GM18505 (cell line): ENCODE measurements around the gene MRGPRE.

Experiments used
- ATAC-seq: cut with Tn5 transposase; IDR thresholded peaks from one replicate; pipeline ENCODE4 v1.9.1; 2021; ENCODE audit not compliant: unreplicated experiment
- POLR2A ChIP-seq: IDR thresholded peaks from 4 replicates; pipeline ENCODE4 v1.6.1; 2011; ENCODE audit warnings: borderline replicate concordance; ENCODE audit not compliant: insufficient read depth, insufficient read length; ENCODE audit errors: extremely low read depth

The MRGPRE gene

DNA sequence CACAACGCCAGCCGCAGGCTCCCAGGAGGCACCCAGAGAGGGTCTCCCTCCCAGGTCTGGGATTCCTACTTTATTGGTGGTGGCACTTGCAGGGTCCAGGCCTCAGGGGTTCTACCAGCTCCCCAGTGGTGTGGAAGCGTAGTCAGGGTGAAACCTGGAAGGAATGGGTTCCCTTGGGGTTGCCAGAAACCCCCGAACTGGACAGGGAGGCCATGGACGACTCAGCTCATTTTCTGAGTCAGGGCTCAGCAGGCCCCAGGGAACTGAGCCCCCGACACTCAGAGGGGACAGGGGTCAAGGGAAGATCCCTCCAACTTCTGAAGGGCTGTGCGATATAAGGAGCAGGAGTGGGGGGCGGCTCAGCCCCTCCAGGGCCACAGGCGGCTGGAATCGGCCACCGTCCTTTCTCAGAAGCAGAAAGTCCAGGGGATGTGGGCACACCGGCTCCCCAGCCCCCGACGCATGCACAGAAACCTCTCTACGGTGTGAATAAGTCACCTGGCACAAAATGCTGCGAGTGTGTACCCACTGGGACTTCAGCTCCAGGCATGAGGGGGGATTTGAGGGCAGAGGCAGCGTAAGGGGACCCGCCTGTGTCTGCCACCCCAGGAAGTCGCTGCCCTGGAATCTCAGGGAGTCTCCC is 38.7 kb downstream of the MRGPRE start:
- TF ChIP-seq POLR2A, result no peak
- ATAC-seq, result no peak

DNA sequence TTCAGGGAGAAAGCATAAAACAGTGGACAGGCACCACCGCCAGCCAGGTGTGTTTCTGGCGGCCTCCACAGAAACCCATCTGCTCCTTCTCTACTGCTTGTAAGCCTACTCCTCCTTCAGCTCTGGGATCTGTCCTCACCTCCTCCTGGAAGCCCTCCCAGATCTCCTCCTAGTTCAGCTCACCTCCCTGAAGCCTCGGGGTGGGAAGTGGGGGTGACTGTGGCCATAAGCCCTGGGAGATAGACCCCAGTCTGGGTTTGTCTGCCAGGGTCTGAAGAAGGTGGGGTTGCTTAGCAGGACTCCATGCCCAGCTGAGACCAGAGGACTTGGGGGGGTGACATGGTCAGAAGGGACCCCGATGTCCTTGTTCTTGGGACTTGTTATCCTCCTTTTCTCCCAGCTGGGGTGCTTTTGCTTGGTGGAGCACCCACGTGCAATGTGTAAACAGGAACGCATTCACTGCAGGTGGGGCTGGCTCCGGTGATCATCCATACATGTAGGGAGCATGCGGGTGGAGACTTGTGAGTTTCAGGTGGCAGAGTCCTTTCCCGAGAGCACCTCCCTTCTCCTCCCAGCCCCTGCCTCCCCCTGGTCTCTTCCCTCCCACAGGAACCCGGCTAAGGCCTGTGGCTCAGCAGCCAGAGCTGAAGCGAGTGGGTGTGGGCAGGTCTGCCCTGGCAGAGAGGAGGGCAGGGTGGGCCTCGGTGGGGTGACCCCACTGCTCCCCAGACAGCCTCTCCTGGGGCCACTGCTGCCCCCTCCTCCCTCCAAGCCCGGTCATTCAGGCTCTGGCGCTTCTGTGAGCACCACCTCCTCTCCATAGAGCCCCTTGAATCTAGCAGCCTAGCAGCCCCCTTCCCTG is 39.5 kb downstream of the MRGPRE start:
- no peak for ATAC-seq
- no peak for TF ChIP-seq POLR2A

DNA sequence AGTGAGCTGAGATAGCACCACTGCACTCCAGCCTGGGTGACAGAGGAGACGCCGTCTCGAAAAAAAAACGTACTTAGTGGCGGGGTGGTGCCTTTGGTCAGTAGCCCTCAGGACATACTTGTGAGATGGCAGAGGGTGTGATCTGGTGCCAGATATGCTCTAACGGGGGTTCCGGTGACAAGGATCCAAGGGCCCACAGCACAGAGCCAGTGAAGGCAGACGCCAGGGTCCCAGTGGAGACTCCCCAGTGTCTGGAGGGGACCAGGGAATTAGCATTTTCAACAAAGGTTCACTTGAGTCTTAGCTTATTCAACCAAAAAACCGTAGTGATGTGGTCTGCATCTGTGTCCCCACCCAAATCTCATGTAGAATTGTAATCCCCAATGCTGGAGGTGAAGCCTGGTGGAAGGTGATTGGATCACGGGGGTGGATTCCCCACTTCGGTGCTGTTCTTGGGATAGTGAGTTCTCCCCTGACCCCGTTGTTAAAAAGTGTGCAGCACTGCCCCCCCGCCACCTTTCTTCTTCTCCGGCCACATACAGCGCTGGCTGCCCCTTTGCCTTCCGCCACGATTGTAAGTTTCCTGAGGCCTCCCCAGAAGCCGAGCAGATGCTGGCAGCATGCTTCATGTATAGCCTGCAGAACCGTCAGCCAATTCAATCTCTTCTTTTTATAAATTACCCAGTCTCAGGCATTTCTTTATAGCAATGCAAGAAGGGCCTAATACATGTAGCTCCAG is 40.5 kb downstream of the MRGPRE start:
- ATAC-seq, result no peak
- TF ChIP-seq POLR2A, result no peak

DNA sequence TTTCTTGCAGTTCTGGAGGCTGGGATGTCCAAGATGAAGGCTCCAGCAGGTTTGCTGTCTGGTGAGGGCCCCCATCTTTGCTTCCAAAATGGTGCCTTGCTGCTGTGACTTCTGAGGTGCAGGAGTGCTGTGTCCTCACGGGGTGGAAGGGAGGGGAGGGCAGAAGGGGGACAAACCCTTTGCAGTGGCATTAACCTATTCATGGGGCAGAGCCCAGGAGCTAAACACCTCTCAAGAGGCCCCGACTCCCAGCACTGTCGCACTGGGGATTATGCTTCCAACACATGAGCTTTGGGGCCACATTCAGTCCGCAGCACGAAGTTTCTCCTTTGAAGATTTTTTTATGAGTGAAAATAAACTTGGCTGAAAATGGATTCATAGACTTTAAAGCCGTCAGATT is 41.6 kb downstream of the MRGPRE start:
- no peak for ATAC-seq
- TF ChIP-seq POLR2A, result no peak

DNA sequence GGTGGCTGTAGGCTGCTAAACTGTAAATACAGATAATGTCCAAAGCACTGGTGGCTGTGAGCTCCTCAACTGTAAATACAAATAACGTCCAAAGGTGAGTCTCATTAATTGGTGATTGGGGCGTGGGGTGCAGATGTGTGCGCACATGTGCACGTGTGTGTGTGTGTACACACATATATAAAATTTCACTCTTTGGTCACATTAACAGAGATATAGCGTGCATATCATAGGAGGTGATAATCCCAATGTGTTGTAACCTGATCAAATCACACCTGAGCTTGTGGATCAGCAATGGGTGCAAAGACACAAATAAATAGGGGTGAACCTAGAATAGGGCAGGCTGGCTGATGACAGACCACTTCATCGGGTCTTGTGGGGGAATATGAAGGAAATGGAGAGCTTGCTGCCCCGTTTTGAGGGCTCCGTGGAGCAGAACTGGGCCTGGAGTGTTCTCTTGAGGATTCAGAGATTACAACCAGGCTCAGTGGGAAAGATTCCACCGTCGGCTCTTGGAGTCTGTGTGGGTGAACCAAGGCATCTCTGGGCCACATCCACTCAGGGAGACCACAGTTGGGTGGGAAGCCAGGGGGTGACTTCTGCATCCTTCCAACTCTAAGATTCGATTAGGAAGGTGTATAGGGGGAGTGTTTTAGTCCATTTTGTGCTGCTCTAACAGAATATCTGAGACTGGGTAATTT is 42.2 kb downstream of the MRGPRE start:
- TF ChIP-seq POLR2A, result no peak
- ATAC-seq, result no peak

DNA sequence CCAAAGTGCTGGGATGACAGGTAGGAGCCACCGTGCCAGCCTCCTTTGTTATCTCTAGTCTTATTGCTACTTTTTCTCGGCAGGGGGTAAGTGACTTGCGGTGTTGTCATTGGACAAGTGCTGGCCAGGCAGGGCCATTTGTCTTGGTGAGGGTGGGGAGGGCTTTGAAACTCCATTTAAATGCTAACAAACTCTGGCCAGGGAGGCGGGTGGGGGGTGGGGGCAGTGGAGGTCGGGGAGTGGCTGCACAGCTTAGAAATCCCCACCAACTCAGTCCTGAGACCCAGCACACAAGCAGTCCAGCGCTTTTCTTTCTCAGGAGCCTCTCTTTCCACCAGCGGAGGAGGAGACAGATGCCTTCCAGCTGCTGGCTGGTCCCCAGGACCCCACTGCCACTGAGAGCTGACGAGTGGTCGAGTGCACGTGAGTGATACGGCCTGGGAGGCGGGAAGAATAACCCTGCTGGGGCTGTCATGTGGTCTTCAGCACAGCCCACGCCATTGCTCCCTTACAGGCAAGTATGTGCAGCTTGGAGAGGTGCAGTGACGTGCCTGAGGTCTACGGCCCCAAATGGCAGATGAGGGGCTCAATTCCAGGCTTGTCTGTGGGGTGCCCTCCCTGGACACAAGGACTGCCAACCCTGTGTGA is 42.9 kb downstream of the MRGPRE start:
- no peak for ATAC-seq
- TF ChIP-seq POLR2A, result no peak

DNA sequence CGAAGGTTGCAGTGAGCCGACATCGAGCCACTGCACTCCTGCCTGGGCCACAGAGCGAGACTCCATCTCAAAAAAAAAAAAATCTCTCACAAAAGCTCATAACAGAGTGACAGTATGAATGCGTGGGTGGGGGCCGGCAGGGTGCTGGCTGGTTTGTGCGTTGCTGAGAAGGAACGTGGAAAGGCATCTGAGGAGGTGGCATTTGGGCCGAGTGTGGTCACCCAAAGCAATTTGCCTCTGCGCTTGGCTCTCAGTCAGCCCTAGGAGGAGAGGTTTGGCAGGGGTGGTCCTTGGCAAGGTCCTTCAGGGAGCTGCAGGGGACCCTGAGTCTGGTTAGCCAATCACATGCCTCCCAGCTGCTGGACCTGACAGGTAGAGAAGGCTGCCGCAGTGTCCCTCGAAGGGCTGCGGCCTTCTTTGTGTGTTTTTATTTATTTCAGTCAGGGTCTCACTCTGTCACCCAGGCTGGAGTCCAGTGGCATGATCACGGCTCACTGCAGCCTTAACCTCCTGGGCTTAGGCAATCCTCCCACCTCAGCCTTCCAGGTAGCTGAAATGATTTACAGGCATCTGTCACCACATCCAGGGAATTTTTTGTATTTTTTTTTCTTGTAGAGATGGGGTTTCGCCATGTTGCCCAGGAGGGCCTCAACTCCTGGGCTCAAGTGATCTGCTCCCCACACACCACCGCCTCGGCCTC is 43.6 kb downstream of the MRGPRE start:
- no peak for ATAC-seq

DNA sequence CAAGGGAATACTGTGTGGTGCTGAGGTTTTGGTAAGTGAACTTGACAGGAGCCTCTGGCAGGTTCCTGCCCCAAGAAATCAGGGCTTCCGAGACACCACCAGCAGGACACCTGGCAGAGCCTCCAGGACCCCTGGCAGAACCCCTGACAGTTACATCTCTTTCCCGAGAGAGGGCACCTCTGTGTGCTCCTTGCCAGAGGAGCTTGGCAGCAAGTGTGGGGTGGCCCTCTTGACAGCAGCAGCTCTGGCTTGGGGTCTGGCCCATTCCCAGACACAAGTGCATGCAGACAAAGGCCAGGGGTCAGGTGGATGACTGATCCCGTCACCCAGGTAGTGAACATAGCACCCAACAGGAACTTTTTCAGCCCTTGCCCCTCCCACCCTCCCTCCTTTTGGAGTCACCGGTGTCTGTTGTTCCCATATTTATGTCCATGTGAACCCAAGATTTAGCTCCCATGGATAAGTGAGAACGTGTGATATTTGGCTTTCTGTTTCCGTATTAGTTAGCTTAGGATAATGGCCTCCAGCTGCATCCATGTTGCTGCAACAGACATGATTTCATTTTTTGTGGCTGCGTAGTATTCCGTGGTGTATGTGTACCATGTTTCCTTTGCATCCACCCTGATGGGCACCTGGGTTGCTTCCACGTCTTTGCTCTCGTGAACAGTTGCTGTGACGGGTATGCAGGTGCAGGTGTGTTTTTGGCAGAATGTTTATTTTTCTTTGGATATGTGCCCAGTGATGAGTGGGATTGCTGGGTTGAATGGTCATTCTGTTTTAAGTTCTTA is 45.9 kb downstream of the MRGPRE start:
- no peak for TF ChIP-seq POLR2A
- no peak for ATAC-seq

More for the DNA sequence above, 43.6 kb downstream of the MRGPRE start:
- no peak for TF ChIP-seq POLR2A

DNA sequence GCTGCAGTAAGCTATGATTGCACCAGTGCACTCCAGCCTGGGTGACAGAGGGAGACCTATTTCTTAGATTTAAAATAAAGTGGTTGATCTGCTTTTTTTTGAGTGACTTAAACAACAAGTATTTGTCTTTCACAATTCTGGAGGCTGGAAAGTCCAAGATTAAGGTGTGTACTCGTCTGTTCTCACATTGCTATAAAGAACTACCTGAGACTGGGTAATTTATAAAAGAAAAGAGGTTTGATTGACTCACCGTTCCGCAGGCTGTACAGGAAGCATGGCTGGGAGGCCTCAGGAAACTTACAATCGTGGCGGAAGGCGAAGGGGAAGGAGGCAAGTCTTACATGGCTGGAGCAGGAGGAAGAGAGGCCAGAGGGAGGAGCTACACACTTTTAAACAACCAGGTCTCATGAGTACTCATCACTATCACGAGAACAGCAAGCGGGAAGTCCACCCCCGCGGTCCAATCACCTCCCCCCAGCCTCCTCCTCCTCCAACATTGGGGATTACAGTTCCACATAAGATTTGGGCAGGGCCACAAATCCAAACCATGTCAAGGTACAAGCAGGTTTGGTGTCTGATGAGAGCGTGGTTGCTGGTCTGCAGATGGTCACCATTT is 47.4 kb downstream of the MRGPRE start:
- no peak for TF ChIP-seq POLR2A
- no peak for ATAC-seq

DNA sequence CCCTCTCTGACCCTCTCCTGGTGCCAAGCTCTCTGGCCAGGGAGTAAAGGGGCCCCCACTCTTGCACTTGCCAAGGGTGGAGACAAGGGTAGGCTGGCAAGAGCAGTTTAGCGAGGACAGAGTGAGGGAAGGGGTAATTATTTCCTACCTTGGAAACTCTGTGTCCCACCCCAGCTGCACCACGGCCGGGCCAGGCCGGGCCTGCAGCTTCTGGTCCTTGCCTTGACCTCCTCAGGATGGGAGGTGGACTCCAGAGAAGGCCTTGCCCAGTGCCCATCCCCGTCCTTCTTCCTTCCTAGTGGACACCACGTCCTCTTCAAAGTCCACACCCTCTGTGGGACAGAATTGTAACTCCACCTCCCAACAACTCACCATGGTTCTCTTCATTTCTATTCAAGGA is 48.7 kb downstream of the MRGPRE start:
- ATAC-seq, result no peak
- no peak for TF ChIP-seq POLR2A

DNA sequence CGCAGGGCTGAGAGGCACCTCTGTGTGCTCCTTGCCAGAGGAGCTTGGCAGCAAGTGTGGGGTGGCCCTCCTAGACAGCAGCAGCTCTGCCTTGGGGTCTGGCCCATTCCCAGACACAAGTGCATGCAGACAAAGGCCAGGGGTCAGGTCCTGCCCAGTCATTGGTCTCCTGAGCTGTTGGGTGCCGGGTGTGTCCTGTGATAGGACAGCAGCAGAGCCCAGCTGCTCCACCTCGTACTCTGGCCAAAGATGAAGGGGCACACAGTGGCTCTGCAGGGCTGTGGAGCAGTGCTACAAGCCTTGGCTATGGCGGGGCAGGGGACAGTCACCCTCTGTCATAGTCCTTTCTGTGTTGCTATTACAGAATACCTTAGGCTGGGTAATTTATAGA is 49.8 kb downstream of the MRGPRE start:
- no peak for TF ChIP-seq POLR2A
- no peak for ATAC-seq
